K562 (cell line): ENCODE data around the gene DPP9. TPM values are rescaled to one million over a fixed set of nuclear protein-coding genes. Genes with fewer than 3 reads are reported as not detected.

Experiments
- ATAC-seq: fragments of 200-7000 bp; cut with Tn5 transposase; 3 replicates; pipeline ENCODE4 v1.9.1; 2020; ENCODE audit warnings: moderate library complexity
- BruUV-seq: library from RNA; stranded (reverse); fragments of 400-500 nt; replicated peaks from 2 replicates; lab custom pipeline; 2021; lab: Mats Ljungman, UMichigan
- CTCF ChIA-PET: fragments of 300-600 bp; formaldehyde crosslinking; extraction: SDS; loops from one replicate; lab custom pipeline; 2021; ENCODE audit warnings: low intra/inter-chr PET ratio; lab: Yijun Ruan, JAX
- POLR2A ChIA-PET: fragments of 300-600, 350-650 bp; sonication (Branson Sonifier 250); formaldehyde crosslinking; extraction: SDS; loops from one replicate; lab custom pipeline; 2021; ENCODE audit warnings: antibody characterized with exemption, inconsistent platforms; lab: Yijun Ruan, JAX
- DNase-seq, 4 experiments: peaks; one replicate each; pipeline versions ENCODE4 v3.0.0 to v3.0.0-alpha.2; 2011 to 2018; ENCODE audit warnings: low spot score in 3 of 4, mixed read lengths in 3 of 4; ENCODE audit errors: extremely low read depth in 1 of 4
- FAIRE-seq: peaks from 2 replicates; lab custom pipeline; 2011; peaks lifted over from hg19 to GRCh38; lab: Jason Lieb, UNC
- H2AFZ ChIP-seq: 2 replicates; pipeline ENCODE4 v1.6.0; 2011; ENCODE audit warnings: low read depth, low read length, control low read depth, inconsistent platforms
- H3K27ac ChIP-seq: fragments of 200-600 bp; 3 replicates; pipeline ENCODE4 v1.8.0; 2011; ENCODE audit warnings: low read depth, mild to moderate bottlenecking, control low read depth, inconsistent platforms, low read length, moderate library complexity, mixed read lengths; ENCODE audit errors: extremely low read depth
- H3K27me3 ChIP-seq, 2 experiments: fragments of 300-600 bp in 1 of 2; 2 replicates in 1 of 2; 3 replicates in 1 of 2; pipeline versions ENCODE4 v1.6.0 to v1.8.0; 2011; ENCODE audit warnings: inconsistent platforms in 2 of 2, low read length in 2 of 2, mild to moderate bottlenecking in 1 of 2, mixed read lengths in 1 of 2, moderate library complexity in 1 of 2; ENCODE audit not compliant: control insufficient read depth in 2 of 2, insufficient read depth in 2 of 2
- H3K36me3 ChIP-seq: fragments of 300-600 bp; 3 replicates; pipeline ENCODE4 v1.8.0; 2011; ENCODE audit warnings: mild to moderate bottlenecking, low read length, inconsistent platforms; ENCODE audit not compliant: control insufficient read depth, insufficient read depth
- H3K4me1 ChIP-seq, 2 experiments: fragments of 200-600 bp in 1 of 2; replicated peaks in 1 of 2; 2 replicates in 1 of 2; 3 replicates in 1 of 2; pipeline versions ENCODE4 v1.5.1 to v1.8.0; 2011; ENCODE audit warnings: inconsistent platforms in 2 of 2, low read length in 2 of 2, mild to moderate bottlenecking in 1 of 2, mixed read lengths in 1 of 2, moderate library complexity in 1 of 2; ENCODE audit not compliant: control insufficient read depth in 2 of 2, insufficient read depth in 2 of 2
- H3K4me2 ChIP-seq: 2 replicates; pipeline ENCODE4 v1.6.1; 2011; ENCODE audit warnings: low read length, control low read depth, inconsistent platforms, mixed read lengths; ENCODE audit not compliant: insufficient read depth
- H3K4me3 ChIP-seq: fragments of 200-600 bp; sonication (generic), shearing (Covaris generic); 2 replicates; pipeline ENCODE4 v1.5.1; 2016; ENCODE audit warnings: control low read depth, inconsistent platforms
- H3K79me2 ChIP-seq: fragments of 200-600 bp; 3 replicates; pipeline ENCODE4 v1.8.0; 2011; ENCODE audit warnings: low read length, inconsistent platforms; ENCODE audit not compliant: control insufficient read depth, insufficient read depth
- H3K9ac ChIP-seq, 2 experiments: 2 replicates each; pipeline versions ENCODE4 v1.6.0 to v1.6.1; 2011; ENCODE audit warnings: low read depth in 2 of 2, low read length in 2 of 2, control low read depth in 1 of 2, inconsistent platforms in 1 of 2, mild to moderate bottlenecking in 1 of 2, mixed read lengths in 1 of 2; ENCODE audit not compliant: insufficient read depth in 1 of 2
- H3K9me1 ChIP-seq: one replicate; pipeline ENCODE4 v1.6.0; 2011; ENCODE audit warnings: inconsistent platforms, mild to moderate bottlenecking, low read length, moderate library complexity; ENCODE audit not compliant: control insufficient read depth, insufficient read depth
- H3K9me3 ChIP-seq: replicated peaks from 2 replicates; pipeline ENCODE4 v1.5.1; 2011; ENCODE audit warnings: low read depth, low read length, inconsistent platforms; ENCODE audit not compliant: control insufficient read depth, insufficient read depth
- H4K20me1 ChIP-seq: replicated peaks from 2 replicates; pipeline ENCODE4 v1.6.1; 2011; ENCODE audit warnings: low read length, inconsistent platforms, mixed read lengths; ENCODE audit not compliant: control insufficient read depth, insufficient read depth
- CEBPG ChIP-seq, 3 experiments: fragments of 200-800 bp in 1 of 3; sonication (Bioruptor generic) in 1 of 3; sonication (generic) in 1 of 3; formaldehyde crosslinking in 1 of 3; IDR thresholded peaks in 2 of 3; conservative IDR thresholded peaks in 1 of 3; 2 replicates each; pipeline versions ENCODE4 v1.6.1 to v1.8.0; 2016 to 2022; ENCODE audit warnings: missing compliant biosample characterization in 2 of 3, missing genetic modification characterization in 2 of 3, mild to moderate bottlenecking in 1 of 3, missing genetic modification reagents in 1 of 3
- SMAD3 ChIP-seq: fragments of 450-650 bp; formaldehyde crosslinking; conservative IDR thresholded peaks from 2 replicates; pipeline ENCODE4 v1.4.0; 2020; ENCODE audit warnings: mild to moderate bottlenecking
- SMC3 ChIP-seq: conservative IDR thresholded peaks from 2 replicates; pipeline ENCODE4 v1.6.1; 2011; ENCODE audit warnings: low read depth, low read length, improper control_type of control experiment; ENCODE audit not compliant: insufficient read depth
- SRSF3 ChIP-seq: fragments of 200-400 bp; formaldehyde crosslinking; IDR thresholded peaks from 2 replicates; pipeline ENCODE4 v1.6.1; 2016; ENCODE audit warnings: mild to moderate bottlenecking, low read length, moderate library complexity; ENCODE audit not compliant: insufficient read depth
- ZNF76 ChIP-seq: fragments of 250-450 bp; sonication (Bioruptor Pico); IDR thresholded peaks from 2 replicates; pipeline ENCODE4 v1.4.0; 2020; ENCODE audit warnings: mild to moderate bottlenecking, moderate library complexity, borderline replicate concordance
- WGBS: fragments of 100-300 bp; shearing (Covaris generic); methylation state at CpG from one replicate; pipeline ENCODE4 v1.1.6; 2016; ENCODE audit warnings: low coverage, mixed read lengths; ENCODE audit not compliant: insufficient coverage; ENCODE audit errors: missing lambda C conversion rate; 5-methylcytosine and 5-hydroxymethylcytosine counted together
- in situ Hi-C: fragments of 300-500 bp; cut with MboI; formaldehyde crosslinking; loops from 4 replicates; pipeline ENCODE4 v1.15.0; 2018; ENCODE audit warnings: inconsistent platforms, mixed read lengths
- intact Hi-C: fragments of 100-400 bp; cut with micrococcal nuclease; formaldehyde crosslinking; loops from 2 replicates; pipeline ENCODE4 v1.14.2; 2022
- polyA plus RNA-seq, 8 experiments: library from polyadenylated mRNA; depleted of rRNA in 4 of 8; stranded (reverse) in 5 of 8; unstranded in 3 of 8; fragments of >200 nt; fragmentation: Nextera tagmentation in 2 of 8; fragmentation: Illumina TruSeq in 1 of 8; extraction: Ambion mirVana in 2 of 8; extraction: Trizol in 1 of 8; gene quantifications; 2 replicates each; pipeline versions ENCODE4 v1.2.1 to v1.2.3, GENCODE V29; 2011 to 2014; ENCODE audit warnings: inconsistent platforms in 1 of 8, missing spikeins in 1 of 8
- total RNA-seq, 7 experiments: library from RNA; depleted of rRNA in 6 of 7; stranded (reverse); fragments of >200 nt in 6 of 7; fragmentation: Illumina TruSeq in 2 of 7; extraction: Trizol in 2 of 7; gene quantifications; 2 replicates each; pipeline versions ENCODE4 v1.2.1 to v1.2.3, GENCODE V29; 2011 to 2021; ENCODE audit warnings: low replicate concordance in 1 of 7
- TF ChIP-seq, protein P1 (sequence below): fragments of 450-650 bp; IDR thresholded peaks from 2 replicates; pipeline ENCODE4 v1.6.1; 2016; ENCODE audit warnings: mild to moderate bottlenecking, moderate library complexity

DPP9 gene
- total and polyA plus RNA-seq, 9 of the 15 experiments (the other 6 are each of a cell fraction or from before 2014, with no cell fraction given), result 0.90 to 66.7 (median 24.5) TPM

DNA sequence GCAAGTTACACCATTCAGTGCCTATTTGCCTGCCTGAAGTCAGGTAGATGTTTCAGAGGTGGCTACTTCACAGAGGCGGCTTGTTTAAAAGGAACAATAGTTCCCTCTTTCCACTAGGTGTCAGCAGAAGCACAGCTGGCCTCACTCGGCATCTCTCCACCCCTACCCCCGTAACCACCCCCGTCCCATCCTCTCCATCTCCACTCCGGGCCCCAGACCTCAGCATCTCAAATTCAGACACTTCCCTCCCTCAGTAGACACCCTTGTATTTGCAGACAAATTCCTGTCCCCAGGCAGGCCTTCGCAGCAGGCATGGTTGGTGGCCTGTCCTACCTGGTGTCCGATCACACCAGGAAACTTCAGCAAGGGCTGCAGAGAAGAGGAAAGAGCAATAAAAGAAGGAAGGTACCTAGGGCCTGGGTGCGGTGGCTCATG is 9.1 kb upstream of the DPP9 start:
- Histone ChIP-seq H2AFZ (peak overlapping the region; percentile 17; the same call in 1 of the 2 replicates), H3K9me3 (no peaks in the 10 kb centered on the region), H4K20me1 (no peaks in the 10 kb centered on the region), H3K36me3 (no peaks in the 10 kb centered on the region), H3K27me3 (peaks cover 13% of the 10 kb centered on the region in 2 experiments; a peak in 4 of 5 replicates), H3K27ac (no peak overlapping the region), H3K9ac (no peak overlapping the region), H3K4me3 (no peak overlapping the region), H3K9me1 (no peaks in the 10 kb centered on the region), H3K4me2 (peak overlapping the region; percentile 43; the same call in 1 of the 2 replicates), H3K79me2 (no peaks in the 10 kb centered on the region), H3K4me1 (peaks cover 2 to 5% of the 10 kb centered on the region in 2 experiments; a peak in 2 of 5 replicates)
- ChIA-PET CTCF (interaction anchor here (3.0 to 3.1 kb wide), 2 partner anchors 58 to 71 kb away, joined by 28 to 35 read pairs; partner anchors contain the start of gene FEM1A), POLR2A (interaction anchor here (2.2 kb wide), 1 partner anchor 59 kb away, joined by 10 read pairs; the partner anchor contains the start of gene FEM1A)
- WGBS, result 26% methylated on average over 5 of the region's 8 CpGs
- in situ Hi-C loops (loop anchor here (5.0 kb wide), 2 partner anchors 60 to 300 kb away; partner anchors contain the start of gene FEM1A), intact Hi-C loops (loop anchor here (1.0 kb wide), 2 partner anchors 59 to 72 kb away; partner anchors contain the start of gene FEM1A)
- ATAC-seq, result peak; percentile 93
- peak; percentile 63 to 75 (median 72) for DNase-seq
- FAIRE-seq, result peak; percentile 71
- BruUV-seq, result no TSS peak
- no peak for TF ChIP-seq ZNF76 (CRISPR knock-in tag)
- TF ChIP-seq CEBPG (CRISPR knock-in tag; IDR thresholded peaks at IDR 0.05), result 0 out of 2 replicates have a peak, but pooled peaks have one; percentile 10
- no peak for TF ChIP-seq CEBPG (tag; conservative IDR thresholded peaks at IDR 0.05 in 1 of 2, IDR thresholded peaks at IDR 0.05 in 1 of 2)
- TF ChIP-seq SMAD3 (CRISPR knock-in tag), result no peak
- no peak for TF ChIP-seq SRSF3
- TF ChIP-seq SMC3, result peak; percentile 67
- TF ChIP-seq, protein P1, sequence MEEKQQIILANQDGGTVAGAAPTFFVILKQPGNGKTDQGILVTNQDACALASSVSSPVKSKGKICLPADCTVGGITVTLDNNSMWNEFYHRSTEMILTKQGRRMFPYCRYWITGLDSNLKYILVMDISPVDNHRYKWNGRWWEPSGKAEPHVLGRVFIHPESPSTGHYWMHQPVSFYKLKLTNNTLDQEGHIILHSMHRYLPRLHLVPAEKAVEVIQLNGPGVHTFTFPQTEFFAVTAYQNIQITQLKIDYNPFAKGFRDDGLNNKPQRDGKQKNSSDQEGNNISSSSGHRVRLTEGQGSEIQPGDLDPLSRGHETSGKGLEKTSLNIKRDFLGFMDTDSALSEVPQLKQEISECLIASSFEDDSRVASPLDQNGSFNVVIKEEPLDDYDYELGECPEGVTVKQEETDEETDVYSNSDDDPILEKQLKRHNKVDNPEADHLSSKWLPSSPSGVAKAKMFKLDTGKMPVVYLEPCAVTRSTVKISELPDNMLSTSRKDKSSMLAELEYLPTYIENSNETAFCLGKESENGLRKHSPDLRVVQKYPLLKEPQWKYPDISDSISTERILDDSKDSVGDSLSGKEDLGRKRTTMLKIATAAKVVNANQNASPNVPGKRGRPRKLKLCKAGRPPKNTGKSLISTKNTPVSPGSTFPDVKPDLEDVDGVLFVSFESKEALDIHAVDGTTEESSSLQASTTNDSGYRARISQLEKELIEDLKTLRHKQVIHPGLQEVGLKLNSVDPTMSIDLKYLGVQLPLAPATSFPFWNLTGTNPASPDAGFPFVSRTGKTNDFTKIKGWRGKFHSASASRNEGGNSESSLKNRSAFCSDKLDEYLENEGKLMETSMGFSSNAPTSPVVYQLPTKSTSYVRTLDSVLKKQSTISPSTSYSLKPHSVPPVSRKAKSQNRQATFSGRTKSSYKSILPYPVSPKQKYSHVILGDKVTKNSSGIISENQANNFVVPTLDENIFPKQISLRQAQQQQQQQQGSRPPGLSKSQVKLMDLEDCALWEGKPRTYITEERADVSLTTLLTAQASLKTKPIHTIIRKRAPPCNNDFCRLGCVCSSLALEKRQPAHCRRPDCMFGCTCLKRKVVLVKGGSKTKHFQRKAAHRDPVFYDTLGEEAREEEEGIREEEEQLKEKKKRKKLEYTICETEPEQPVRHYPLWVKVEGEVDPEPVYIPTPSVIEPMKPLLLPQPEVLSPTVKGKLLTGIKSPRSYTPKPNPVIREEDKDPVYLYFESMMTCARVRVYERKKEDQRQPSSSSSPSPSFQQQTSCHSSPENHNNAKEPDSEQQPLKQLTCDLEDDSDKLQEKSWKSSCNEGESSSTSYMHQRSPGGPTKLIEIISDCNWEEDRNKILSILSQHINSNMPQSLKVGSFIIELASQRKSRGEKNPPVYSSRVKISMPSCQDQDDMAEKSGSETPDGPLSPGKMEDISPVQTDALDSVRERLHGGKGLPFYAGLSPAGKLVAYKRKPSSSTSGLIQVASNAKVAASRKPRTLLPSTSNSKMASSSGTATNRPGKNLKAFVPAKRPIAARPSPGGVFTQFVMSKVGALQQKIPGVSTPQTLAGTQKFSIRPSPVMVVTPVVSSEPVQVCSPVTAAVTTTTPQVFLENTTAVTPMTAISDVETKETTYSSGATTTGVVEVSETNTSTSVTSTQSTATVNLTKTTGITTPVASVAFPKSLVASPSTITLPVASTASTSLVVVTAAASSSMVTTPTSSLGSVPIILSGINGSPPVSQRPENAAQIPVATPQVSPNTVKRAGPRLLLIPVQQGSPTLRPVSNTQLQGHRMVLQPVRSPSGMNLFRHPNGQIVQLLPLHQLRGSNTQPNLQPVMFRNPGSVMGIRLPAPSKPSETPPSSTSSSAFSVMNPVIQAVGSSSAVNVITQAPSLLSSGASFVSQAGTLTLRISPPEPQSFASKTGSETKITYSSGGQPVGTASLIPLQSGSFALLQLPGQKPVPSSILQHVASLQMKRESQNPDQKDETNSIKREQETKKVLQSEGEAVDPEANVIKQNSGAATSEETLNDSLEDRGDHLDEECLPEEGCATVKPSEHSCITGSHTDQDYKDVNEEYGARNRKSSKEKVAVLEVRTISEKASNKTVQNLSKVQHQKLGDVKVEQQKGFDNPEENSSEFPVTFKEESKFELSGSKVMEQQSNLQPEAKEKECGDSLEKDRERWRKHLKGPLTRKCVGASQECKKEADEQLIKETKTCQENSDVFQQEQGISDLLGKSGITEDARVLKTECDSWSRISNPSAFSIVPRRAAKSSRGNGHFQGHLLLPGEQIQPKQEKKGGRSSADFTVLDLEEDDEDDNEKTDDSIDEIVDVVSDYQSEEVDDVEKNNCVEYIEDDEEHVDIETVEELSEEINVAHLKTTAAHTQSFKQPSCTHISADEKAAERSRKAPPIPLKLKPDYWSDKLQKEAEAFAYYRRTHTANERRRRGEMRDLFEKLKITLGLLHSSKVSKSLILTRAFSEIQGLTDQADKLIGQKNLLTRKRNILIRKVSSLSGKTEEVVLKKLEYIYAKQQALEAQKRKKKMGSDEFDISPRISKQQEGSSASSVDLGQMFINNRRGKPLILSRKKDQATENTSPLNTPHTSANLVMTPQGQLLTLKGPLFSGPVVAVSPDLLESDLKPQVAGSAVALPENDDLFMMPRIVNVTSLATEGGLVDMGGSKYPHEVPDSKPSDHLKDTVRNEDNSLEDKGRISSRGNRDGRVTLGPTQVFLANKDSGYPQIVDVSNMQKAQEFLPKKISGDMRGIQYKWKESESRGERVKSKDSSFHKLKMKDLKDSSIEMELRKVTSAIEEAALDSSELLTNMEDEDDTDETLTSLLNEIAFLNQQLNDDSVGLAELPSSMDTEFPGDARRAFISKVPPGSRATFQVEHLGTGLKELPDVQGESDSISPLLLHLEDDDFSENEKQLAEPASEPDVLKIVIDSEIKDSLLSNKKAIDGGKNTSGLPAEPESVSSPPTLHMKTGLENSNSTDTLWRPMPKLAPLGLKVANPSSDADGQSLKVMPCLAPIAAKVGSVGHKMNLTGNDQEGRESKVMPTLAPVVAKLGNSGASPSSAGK, result no peak
